GM23338 (cell line): ENCODE results near the gene GALNT4. TPM values are rescaled to one million over a fixed set of nuclear protein-coding genes. Genes with fewer than 3 reads are reported as not detected.

Experiments
- ATAC-seq: fragments of 200-7000 bp; cut with Tn5 transposase; 3 replicates; pipeline ENCODE4 v1.9.1; 2020
- DNase-seq: peaks from one replicate; pipeline ENCODE4 v3.0.0-alpha.2; 2015; ENCODE audit warnings: low spot score
- H2AFZ ChIP-seq: fragments of 200-600 bp; sonication (generic); 2 replicates; pipeline ENCODE4 v1.8.0; 2016; ENCODE audit warnings: antibody characterized with exemption, mild to moderate bottlenecking, moderate library complexity
- H3F3A ChIP-seq: fragments of 200-600 bp; sonication (generic); replicated peaks from 2 replicates; pipeline ENCODE4 v1.8.0; 2017; ENCODE audit warnings: antibody characterized with exemption, mixed run types, low read depth
- H3K27ac ChIP-seq: fragments of 200-600 bp; sonication (generic); 2 replicates; pipeline ENCODE4 v1.6.1; 2016; ENCODE audit warnings: low read depth
- H3K27me3 ChIP-seq: fragments of 200-600 bp; sonication (generic); 2 replicates; pipeline ENCODE4 v1.8.0; 2016; ENCODE audit warnings: mild to moderate bottlenecking, mixed run types, moderate library complexity; ENCODE audit not compliant: insufficient read depth
- H3K36me3 ChIP-seq: fragments of 200-600 bp; sonication (generic); 2 replicates; pipeline ENCODE4 v1.8.0; 2016; ENCODE audit warnings: mild to moderate bottlenecking; ENCODE audit not compliant: insufficient read depth
- H3K4me1 ChIP-seq: fragments of 200-600 bp; sonication (generic); 2 replicates; pipeline ENCODE4 v1.8.0; 2016; ENCODE audit warnings: mild to moderate bottlenecking, moderate library complexity; ENCODE audit not compliant: insufficient read depth
- H3K4me2 ChIP-seq: fragments of 200-600 bp; sonication (generic); 2 replicates; pipeline ENCODE4 v1.7.1; 2017; ENCODE audit warnings: mixed run types
- H3K4me3 ChIP-seq: fragments of 200-600 bp; sonication (generic); 2 replicates; pipeline ENCODE4 v1.6.1; 2016; ENCODE audit warnings: mixed run types
- H3K79me2 ChIP-seq: fragments of 200-600 bp; sonication (generic); replicated peaks from 2 replicates; pipeline ENCODE4 v1.8.0; 2017; ENCODE audit warnings: mild to moderate bottlenecking; ENCODE audit not compliant: insufficient read depth
- H3K9me2 ChIP-seq: fragments of 200-600 bp; sonication (generic); 2 replicates; pipeline ENCODE4 v1.8.0; 2017; ENCODE audit not compliant: insufficient read depth
- H4K20me1 ChIP-seq: fragments of 200-600 bp; sonication (generic); replicated peaks from 2 replicates; pipeline ENCODE4 v1.8.0; 2017; ENCODE audit warnings: mild to moderate bottlenecking; ENCODE audit not compliant: insufficient read depth
- H3K27ac Mint-ChIP-seq: 2 replicates; pipeline ENCODE4 v1.8.0; 2020; ENCODE audit warnings: inconsistent platforms, mild to moderate bottlenecking, moderate library complexity, mixed read lengths
- H3K27me3 Mint-ChIP-seq: 3 replicates; pipeline ENCODE4 v1.8.0; 2022; ENCODE audit warnings: low read depth, mild to moderate bottlenecking, moderate library complexity, mixed read lengths, inconsistent platforms; ENCODE audit not compliant: insufficient read depth, poor library complexity
- H3K36me3 Mint-ChIP-seq: 3 replicates; pipeline ENCODE4 v1.8.0; 2021; ENCODE audit warnings: low read depth, mild to moderate bottlenecking, inconsistent platforms, moderate library complexity, mixed read lengths
- H3K4me1 Mint-ChIP-seq: 3 replicates; pipeline ENCODE4 v1.8.0; 2020; ENCODE audit warnings: mild to moderate bottlenecking, inconsistent platforms, mixed read lengths
- H3K4me3 Mint-ChIP-seq: 3 replicates; pipeline ENCODE4 v1.8.0; 2021; ENCODE audit warnings: moderate library complexity, mild to moderate bottlenecking, inconsistent platforms, mixed read lengths
- H3K9me3 Mint-ChIP-seq: 3 replicates; pipeline ENCODE4 v1.8.0; 2020; ENCODE audit warnings: moderate library complexity, mild to moderate bottlenecking, inconsistent platforms, mixed read lengths
- CREB1 ChIP-seq: fragments of 250-450 bp; sonication (Bioruptor Pico); IDR thresholded peaks from 2 replicates; pipeline ENCODE4 v1.5.0; 2020; ENCODE audit warnings: low read depth, mild to moderate bottlenecking, moderate library complexity
- ETS1 ChIP-seq: IDR thresholded peaks from 2 replicates; pipeline ENCODE4 v1.6.1; 2016; ENCODE audit warnings: antibody characterized with exemption
- EZH2 ChIP-seq: fragments of 200-600 bp; sonication (generic); IDR thresholded peaks from one replicate; pipeline ENCODE4 v1.8.0; 2017; ENCODE audit warnings: antibody characterized with exemption, mild to moderate bottlenecking, low read depth; ENCODE audit not compliant: unreplicated experiment
- JUNB ChIP-seq: IDR thresholded peaks from one replicate; pipeline ENCODE4 v1.6.1; 2016; ENCODE audit warnings: antibody characterized with exemption; ENCODE audit not compliant: unreplicated experiment
- NANOG ChIP-seq: IDR thresholded peaks from 2 replicates; pipeline ENCODE4 v1.6.1; 2016; ENCODE audit warnings: antibody characterized with exemption, borderline replicate concordance
- POLR2AphosphoS5 ChIP-seq: IDR thresholded peaks from 2 replicates; pipeline ENCODE4 v1.6.1; 2016; ENCODE audit warnings: antibody characterized with exemption, low read depth
- ZNF114 ChIP-seq: fragments of 250-450 bp; sonication (Bioruptor Pico); IDR thresholded peaks from 2 replicates; pipeline ENCODE4 v1.5.0; 2020; ENCODE audit warnings: mild to moderate bottlenecking, moderate library complexity
- polyA plus RNA-seq: library from polyadenylated mRNA; unstranded; fragments of >200 nt; fragmentation: Nextera tagmentation; extraction: Ambion mirVana; gene quantifications from 2 replicates; pipeline ENCODE4 v1.2.1, GENCODE V29; 2016
- total RNA-seq: library from RNA; depleted of rRNA; stranded (reverse); fragments of >200 nt; shearing (Covaris generic); gene quantifications from 2 replicates; pipeline ENCODE4 v1.2.3, GENCODE V29; 2014
- TF ChIP-seq, protein P1 (sequence below): fragments of 250-450 bp; sonication (Bioruptor Pico); IDR thresholded peaks from 2 replicates; pipeline ENCODE4 v1.5.0; 2020; ENCODE audit warnings: mild to moderate bottlenecking, moderate library complexity
- TF ChIP-seq, protein P2 (sequence below): IDR thresholded peaks from one replicate; pipeline ENCODE4 v1.6.1; 2018; ENCODE audit warnings: antibody characterized with exemption; ENCODE audit not compliant: unreplicated experiment

The GALNT4 gene
- total and polyA plus RNA-seq, 2 experiments from 2014 or later: 1.1 to 2.4 TPM

GRCh38 chr12:89571491-89572195 is 47.0 kb upstream of the GALNT4 start:
- Mint-ChIP-seq H3K27ac (no peak overlapping the region), H3K36me3 (no peaks in the 10 kb centered on the region), H3K4me3 (no peak overlapping the region), H3K9me3 (no peaks in the 10 kb centered on the region), H3K27me3 (no peaks in the 10 kb centered on the region), H3K4me1 (peaks cover 16% of the 10 kb centered on the region; the same call in 2 of the 3 replicates)
- H3K4me3 ChIP-seq: no peak overlapping the region
- no peaks in the 10 kb centered on the region for H3K79me2 ChIP-seq
- H3K4me2 ChIP-seq: no peak overlapping the region
- no peaks in the 10 kb centered on the region for H4K20me1 ChIP-seq
- H3K9me2 ChIP-seq: no peaks in the 10 kb centered on the region
- TF ChIP-seq ZNF114 (CRISPR knock-in tag) (no peak), ETS1 (no peak), EZH2 (no peak), POLR2AphosphoS5 (no peak), JUNB (no peak), NANOG (no peak), CREB1 (CRISPR knock-in tag) (no peak)
- TF ChIP-seq, protein P1, sequence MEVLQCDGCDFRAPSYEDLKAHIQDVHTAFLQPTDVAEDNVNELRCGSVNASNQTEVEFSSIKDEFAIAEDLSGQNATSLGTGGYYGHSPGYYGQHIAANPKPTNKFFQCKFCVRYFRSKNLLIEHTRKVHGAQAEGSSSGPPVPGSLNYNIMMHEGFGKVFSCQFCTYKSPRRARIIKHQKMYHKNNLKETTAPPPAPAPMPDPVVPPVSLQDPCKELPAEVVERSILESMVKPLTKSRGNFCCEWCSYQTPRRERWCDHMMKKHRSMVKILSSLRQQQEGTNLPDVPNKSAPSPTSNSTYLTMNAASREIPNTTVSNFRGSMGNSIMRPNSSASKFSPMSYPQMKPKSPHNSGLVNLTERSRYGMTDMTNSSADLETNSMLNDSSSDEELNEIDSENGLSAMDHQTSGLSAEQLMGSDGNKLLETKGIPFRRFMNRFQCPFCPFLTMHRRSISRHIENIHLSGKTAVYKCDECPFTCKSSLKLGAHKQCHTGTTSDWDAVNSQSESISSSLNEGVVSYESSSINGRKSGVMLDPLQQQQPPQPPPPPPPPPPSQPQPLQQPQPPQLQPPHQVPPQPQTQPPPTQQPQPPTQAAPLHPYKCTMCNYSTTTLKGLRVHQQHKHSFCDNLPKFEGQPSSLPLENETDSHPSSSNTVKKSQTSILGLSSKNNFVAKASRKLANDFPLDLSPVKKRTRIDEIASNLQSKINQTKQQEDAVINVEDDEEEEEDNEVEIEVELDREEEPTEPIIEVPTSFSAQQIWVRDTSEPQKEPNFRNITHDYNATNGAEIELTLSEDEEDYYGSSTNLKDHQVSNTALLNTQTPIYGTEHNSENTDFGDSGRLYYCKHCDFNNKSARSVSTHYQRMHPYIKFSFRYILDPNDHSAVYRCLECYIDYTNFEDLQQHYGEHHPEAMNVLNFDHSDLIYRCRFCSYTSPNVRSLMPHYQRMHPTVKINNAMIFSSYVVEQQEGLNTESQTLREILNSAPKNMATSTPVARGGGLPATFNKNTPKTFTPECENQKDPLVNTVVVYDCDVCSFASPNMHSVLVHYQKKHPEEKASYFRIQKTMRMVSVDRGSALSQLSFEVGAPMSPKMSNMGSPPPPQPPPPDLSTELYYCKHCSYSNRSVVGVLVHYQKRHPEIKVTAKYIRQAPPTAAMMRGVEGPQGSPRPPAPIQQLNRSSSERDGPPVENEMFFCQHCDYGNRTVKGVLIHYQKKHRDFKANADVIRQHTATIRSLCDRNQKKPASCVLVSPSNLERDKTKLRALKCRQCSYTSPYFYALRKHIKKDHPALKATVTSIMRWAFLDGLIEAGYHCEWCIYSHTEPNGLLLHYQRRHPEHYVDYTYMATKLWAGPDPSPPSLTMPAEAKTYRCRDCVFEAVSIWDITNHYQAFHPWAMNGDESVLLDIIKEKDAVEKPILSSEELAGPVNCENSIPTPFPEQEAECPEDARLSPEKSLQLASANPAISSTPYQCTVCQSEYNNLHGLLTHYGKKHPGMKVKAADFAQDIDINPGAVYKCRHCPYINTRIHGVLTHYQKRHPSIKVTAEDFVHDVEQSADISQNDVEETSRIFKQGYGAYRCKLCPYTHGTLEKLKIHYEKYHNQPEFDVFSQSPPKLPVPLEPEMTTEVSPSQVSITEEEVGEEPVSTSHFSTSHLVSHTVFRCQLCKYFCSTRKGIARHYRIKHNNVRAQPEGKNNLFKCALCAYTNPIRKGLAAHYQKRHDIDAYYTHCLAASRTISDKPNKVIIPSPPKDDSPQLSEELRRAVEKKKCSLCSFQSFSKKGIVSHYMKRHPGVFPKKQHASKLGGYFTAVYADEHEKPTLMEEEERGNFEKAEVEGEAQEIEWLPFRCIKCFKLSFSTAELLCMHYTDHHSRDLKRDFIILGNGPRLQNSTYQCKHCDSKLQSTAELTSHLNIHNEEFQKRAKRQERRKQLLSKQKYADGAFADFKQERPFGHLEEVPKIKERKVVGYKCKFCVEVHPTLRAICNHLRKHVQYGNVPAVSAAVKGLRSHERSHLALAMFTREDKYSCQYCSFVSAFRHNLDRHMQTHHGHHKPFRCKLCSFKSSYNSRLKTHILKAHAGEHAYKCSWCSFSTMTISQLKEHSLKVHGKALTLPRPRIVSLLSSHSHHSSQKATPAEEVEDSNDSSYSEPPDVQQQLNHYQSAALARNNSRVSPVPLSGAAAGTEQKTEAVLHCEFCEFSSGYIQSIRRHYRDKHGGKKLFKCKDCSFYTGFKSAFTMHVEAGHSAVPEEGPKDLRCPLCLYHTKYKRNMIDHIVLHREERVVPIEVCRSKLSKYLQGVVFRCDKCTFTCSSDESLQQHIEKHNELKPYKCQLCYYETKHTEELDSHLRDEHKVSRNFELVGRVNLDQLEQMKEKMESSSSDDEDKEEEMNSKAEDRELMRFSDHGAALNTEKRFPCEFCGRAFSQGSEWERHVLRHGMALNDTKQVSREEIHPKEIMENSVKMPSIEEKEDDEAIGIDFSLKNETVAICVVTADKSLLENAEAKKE (CRISPR knock-in tag): no peak
- TF ChIP-seq, protein P2, sequence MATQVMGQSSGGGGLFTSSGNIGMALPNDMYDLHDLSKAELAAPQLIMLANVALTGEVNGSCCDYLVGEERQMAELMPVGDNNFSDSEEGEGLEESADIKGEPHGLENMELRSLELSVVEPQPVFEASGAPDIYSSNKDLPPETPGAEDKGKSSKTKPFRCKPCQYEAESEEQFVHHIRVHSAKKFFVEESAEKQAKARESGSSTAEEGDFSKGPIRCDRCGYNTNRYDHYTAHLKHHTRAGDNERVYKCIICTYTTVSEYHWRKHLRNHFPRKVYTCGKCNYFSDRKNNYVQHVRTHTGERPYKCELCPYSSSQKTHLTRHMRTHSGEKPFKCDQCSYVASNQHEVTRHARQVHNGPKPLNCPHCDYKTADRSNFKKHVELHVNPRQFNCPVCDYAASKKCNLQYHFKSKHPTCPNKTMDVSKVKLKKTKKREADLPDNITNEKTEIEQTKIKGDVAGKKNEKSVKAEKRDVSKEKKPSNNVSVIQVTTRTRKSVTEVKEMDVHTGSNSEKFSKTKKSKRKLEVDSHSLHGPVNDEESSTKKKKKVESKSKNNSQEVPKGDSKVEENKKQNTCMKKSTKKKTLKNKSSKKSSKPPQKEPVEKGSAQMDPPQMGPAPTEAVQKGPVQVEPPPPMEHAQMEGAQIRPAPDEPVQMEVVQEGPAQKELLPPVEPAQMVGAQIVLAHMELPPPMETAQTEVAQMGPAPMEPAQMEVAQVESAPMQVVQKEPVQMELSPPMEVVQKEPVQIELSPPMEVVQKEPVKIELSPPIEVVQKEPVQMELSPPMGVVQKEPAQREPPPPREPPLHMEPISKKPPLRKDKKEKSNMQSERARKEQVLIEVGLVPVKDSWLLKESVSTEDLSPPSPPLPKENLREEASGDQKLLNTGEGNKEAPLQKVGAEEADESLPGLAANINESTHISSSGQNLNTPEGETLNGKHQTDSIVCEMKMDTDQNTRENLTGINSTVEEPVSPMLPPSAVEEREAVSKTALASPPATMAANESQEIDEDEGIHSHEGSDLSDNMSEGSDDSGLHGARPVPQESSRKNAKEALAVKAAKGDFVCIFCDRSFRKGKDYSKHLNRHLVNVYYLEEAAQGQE: no peak
- no peak for DNase-seq
- no peaks in the 10 kb centered on the region for H3K36me3 ChIP-seq
- H3K27me3 ChIP-seq: no peaks in the 10 kb centered on the region
- 0 out of 2 replicates have a peak, but pooled peaks cover 12% of the 10 kb centered on the region for H3K4me1 ChIP-seq
- no peak overlapping the region for H3K27ac ChIP-seq
- no peak overlapping the region for H2AFZ ChIP-seq
- no peak for ATAC-seq
- H3F3A ChIP-seq: no peaks in the 10 kb centered on the region
